H1 (cell line): ENCODE data around the gene STIM1. TPM values are rescaled to one million over a fixed set of nuclear protein-coding genes. Genes with fewer than 3 reads are reported as not detected.

Experiments used
- CTCF ChIA-PET: fragments of 300-600 bp; sonication (Branson Sonifier 250); formaldehyde crosslinking; loops from one replicate; lab custom pipeline; 2021; ENCODE audit not compliant: partially characterized antibody; lab: Charles Lee
- POLR2A ChIA-PET: fragments of 300-600 bp; sonication (Branson Sonifier 250); formaldehyde crosslinking; loops from one replicate; lab custom pipeline; 2021; ENCODE audit warnings: inconsistent platforms; ENCODE audit not compliant: partially characterized antibody; lab: Charles Lee
- DNase-seq, 2 experiments: peaks; one replicate each; pipeline versions ENCODE4 v3.0.0 to v3.0.0-alpha.2; 2010 to 2022; ENCODE audit warnings: low spot score in 2 of 2, low read depth in 1 of 2, mixed read lengths in 1 of 2
- FAIRE-seq: peaks from 2 replicates; lab custom pipeline; 2011; peaks lifted over from hg19 to GRCh38; lab: Jason Lieb, UNC
- H2AFZ ChIP-seq: 2 replicates; pipeline ENCODE4 v1.8.1; 2012; ENCODE audit warnings: low read length, inconsistent platforms
- H2AK5ac ChIP-seq: 2 replicates; pipeline ENCODE4 v1.6.1; 2013; ENCODE audit warnings: low read depth, low read length
- H2BK120ac ChIP-seq: replicated peaks from 2 replicates; pipeline ENCODE3; 2013; ENCODE audit warnings: low read depth, low read length, inconsistent platforms
- H2BK12ac ChIP-seq: 2 replicates; pipeline ENCODE4 v1.6.1; 2013; ENCODE audit warnings: low read depth, low read length
- H2BK15ac ChIP-seq: 2 replicates; pipeline ENCODE4 v1.6.1; 2013; ENCODE audit warnings: low read length
- H2BK20ac ChIP-seq: 2 replicates; pipeline ENCODE4 v1.6.1; 2013; ENCODE audit warnings: low read length
- H2BK5ac ChIP-seq: 2 replicates; pipeline ENCODE4 v1.6.1; 2013; ENCODE audit warnings: low read depth, low read length
- H3K14ac ChIP-seq: 2 replicates; pipeline ENCODE4 v1.6.1; 2013; ENCODE audit warnings: inconsistent platforms; ENCODE audit not compliant: insufficient read length
- H3K18ac ChIP-seq: 2 replicates; pipeline ENCODE4 v1.6.1; 2013; ENCODE audit warnings: low read length; ENCODE audit errors: extremely low read depth
- H3K23ac ChIP-seq: 2 replicates; pipeline ENCODE4 v1.6.1; 2013; ENCODE audit warnings: inconsistent platforms; ENCODE audit not compliant: insufficient read length
- H3K23me2 ChIP-seq: 2 replicates; pipeline ENCODE4 v1.6.1; 2013; ENCODE audit warnings: low read depth, low read length
- H3K27ac ChIP-seq: 2 replicates; pipeline ENCODE4 v1.6.1; 2011; ENCODE audit warnings: low read depth, low read length, inconsistent platforms
- H3K27me3 ChIP-seq, 4 experiments: replicated peaks in 1 of 4; 1 replicate in 1 of 4; 2 replicates in 3 of 4; pipeline versions ENCODE4 v1.6.1 to v1.8.1; 2011 to 2013; ENCODE audit warnings: low read length in 3 of 4, mild to moderate bottlenecking in 3 of 4, inconsistent platforms in 2 of 4, mixed read lengths in 2 of 4, moderate library complexity in 1 of 4; ENCODE audit not compliant: control insufficient read depth in 3 of 4, insufficient read depth in 3 of 4; ENCODE audit errors: extremely low read depth in 1 of 4
- H3K36me3 ChIP-seq, 4 experiments: 2 replicates each; pipeline versions ENCODE4 v1.6.1 to v1.8.1; 2011 to 2013; ENCODE audit warnings: mild to moderate bottlenecking in 4 of 4, low read length in 3 of 4, moderate library complexity in 2 of 4, control low read depth in 1 of 4, inconsistent platforms in 1 of 4; ENCODE audit not compliant: insufficient read depth in 4 of 4, control insufficient read depth in 2 of 4
- H3K4ac ChIP-seq: replicated peaks from 2 replicates; pipeline ENCODE3; 2013; ENCODE audit warnings: low read length, low read depth, mixed read lengths, inconsistent platforms; ENCODE audit not compliant: insufficient read length
- H3K4me1 ChIP-seq, 4 experiments: replicated peaks in 1 of 4; 1 replicate in 1 of 4; 2 replicates in 3 of 4; pipeline versions ENCODE4 v1.6.1 to v1.8.1; 2011 to 2013; ENCODE audit warnings: low read length in 3 of 4, inconsistent platforms in 2 of 4, mixed read lengths in 1 of 4; ENCODE audit not compliant: insufficient read depth in 4 of 4, control insufficient read depth in 3 of 4
- H3K4me2 ChIP-seq, 2 experiments: 2 replicates each; pipeline versions ENCODE4 v1.6.1 to v1.8.1; 2011 to 2013; ENCODE audit warnings: low read depth in 2 of 2, low read length in 2 of 2, control low read depth in 1 of 2, inconsistent platforms in 1 of 2, mild to moderate bottlenecking in 1 of 2; ENCODE audit not compliant: insufficient read depth in 1 of 2
- H3K4me3 ChIP-seq, 4 experiments: fragments of 200-600, 300-600 bp in 1 of 4; sonication (generic), shearing (Covaris generic), sonication (Bioruptor Twin) in 1 of 4; 2 replicates each; pipeline versions ENCODE4 v1.5.1 to v1.8.1; 2011 to 2016; ENCODE audit warnings: low read length in 4 of 4, low read depth in 3 of 4, control low read depth in 2 of 4, inconsistent platforms in 2 of 4, mild to moderate bottlenecking in 2 of 4, mixed read lengths in 1 of 4, moderate library complexity in 1 of 4; ENCODE audit not compliant: insufficient read depth in 2 of 4; ENCODE audit errors: extremely low read depth in 1 of 4
- H3K56ac ChIP-seq: replicated peaks from 2 replicates; pipeline ENCODE3; 2013; ENCODE audit warnings: low read depth, mild to moderate bottlenecking, mixed read lengths, low read length, inconsistent platforms; ENCODE audit not compliant: insufficient read length
- H3K79me1 ChIP-seq: 2 replicates; pipeline ENCODE4 v1.6.1; 2013; ENCODE audit warnings: low read depth, low read length, control low read depth
- H3K79me2 ChIP-seq, 2 experiments: 2 replicates each; pipeline versions ENCODE4 v1.6.1 to v1.8.1; 2012 to 2013; ENCODE audit warnings: low read length in 2 of 2, mild to moderate bottlenecking in 2 of 2, inconsistent platforms in 1 of 2; ENCODE audit not compliant: insufficient read depth in 2 of 2, control insufficient read depth in 1 of 2
- H3K9ac ChIP-seq, 4 experiments: replicated peaks in 1 of 4; 1 replicate in 1 of 4; 2 replicates in 3 of 4; pipeline versions ENCODE4 v1.6.1 to v1.8.1; 2011 to 2013; ENCODE audit warnings: low read depth in 3 of 4, low read length in 3 of 4, control low read depth in 2 of 4, mild to moderate bottlenecking in 2 of 4, moderate library complexity in 2 of 4, inconsistent platforms in 1 of 4; ENCODE audit errors: extremely low read depth in 1 of 4
- H3K9me3 ChIP-seq, 2 experiments: 2 replicates each; pipeline versions ENCODE4 v1.6.1 to v1.8.1; 2012 to 2013; ENCODE audit warnings: mild to moderate bottlenecking in 2 of 2, moderate library complexity in 2 of 2, control low read depth in 1 of 2, inconsistent platforms in 1 of 2, low read depth in 1 of 2, low read length in 1 of 2, mixed read lengths in 1 of 2; ENCODE audit not compliant: insufficient read depth in 2 of 2
- H4K20me1 ChIP-seq, 2 experiments: replicated peaks in 1 of 2; 2 replicates each; pipeline versions ENCODE3 to v1.8.1; 2011 to 2013; ENCODE audit warnings: inconsistent platforms in 2 of 2, low read length in 2 of 2, mild to moderate bottlenecking in 1 of 2; ENCODE audit not compliant: insufficient read depth in 2 of 2, control insufficient read depth in 1 of 2
- H4K5ac ChIP-seq: 2 replicates; pipeline ENCODE4 v1.6.1; 2013; ENCODE audit warnings: low read length, low read depth, mixed read lengths, inconsistent platforms; ENCODE audit not compliant: insufficient read length
- H4K8ac ChIP-seq: 2 replicates; pipeline ENCODE4 v1.8.0; 2013; ENCODE audit warnings: mild to moderate bottlenecking, moderate library complexity, low read length, inconsistent platforms; ENCODE audit not compliant: insufficient read depth; ENCODE audit errors: extremely low read depth
- H4K91ac ChIP-seq: replicated peaks from 2 replicates; pipeline ENCODE3; 2013; ENCODE audit warnings: low read length, mixed read lengths, inconsistent platforms; ENCODE audit not compliant: insufficient read length
- CEBPB ChIP-seq: IDR thresholded peaks from 2 replicates; pipeline ENCODE4 v1.6.1; 2012; ENCODE audit warnings: low read depth, low read length
- CREB1 ChIP-seq: IDR thresholded peaks from 2 replicates; pipeline ENCODE4 v1.6.1; 2012; ENCODE audit warnings: inconsistent platforms
- RAD21 ChIP-seq, 2 experiments: IDR thresholded peaks in 1 of 2; conservative IDR thresholded peaks in 1 of 2; 2 replicates each; pipeline ENCODE4 v1.6.1; 2011; ENCODE audit warnings: low read depth in 2 of 2, low read length in 2 of 2, improper control_type of control experiment in 1 of 2, inconsistent platforms in 1 of 2, mild to moderate bottlenecking in 1 of 2, moderate library complexity in 1 of 2
- RNF2 ChIP-seq: fragments of 200-900, 300-1000 bp; sonication (generic); IDR thresholded peaks from 2 replicates; pipeline ENCODE4 v1.7.1; 2016; ENCODE audit warnings: borderline replicate concordance, low read depth, mild to moderate bottlenecking, antibody characterized with exemption, low read length; ENCODE audit not compliant: poor library complexity, severe bottlenecking; ENCODE audit errors: missing control alignments
- SAP30 ChIP-seq: fragments of 300-600 bp; sonication (generic); IDR thresholded peaks from 2 replicates; pipeline ENCODE4 v1.7.1; 2012; ENCODE audit warnings: low read length, moderate library complexity, mild to moderate bottlenecking, inconsistent platforms; ENCODE audit not compliant: insufficient read depth, insufficient replicate concordance
- SUZ12 ChIP-seq: fragments of 200-600 bp; sonication (generic); IDR thresholded peaks from 2 replicates; pipeline ENCODE4 v1.6.1; 2012; ENCODE audit warnings: mild to moderate bottlenecking, inconsistent platforms, low read length, moderate library complexity, mixed read lengths
- WGBS, 2 experiments: shearing (Covaris generic) in 1 of 2; methylation state at CpG; one replicate each; pipeline versions ENCODE4 v1.1.6 to v1.1.7; 2013 to 2015; ENCODE audit warnings: low lambda C conversion rate in 2 of 2, mixed read lengths in 2 of 2, inconsistent platforms in 1 of 2, low coverage in 1 of 2, missing lambda C conversion rate in 1 of 2; ENCODE audit not compliant: insufficient replicate concordance in 2 of 2, insufficient coverage in 1 of 2, insufficient read length in 1 of 2; ENCODE audit errors: extremely low coverage in 1 of 2, missing lambda C conversion rate in 1 of 2; 5-methylcytosine and 5-hydroxymethylcytosine counted together
- polyA plus RNA-seq, 7 experiments: library from polyadenylated mRNA; depleted of rRNA in 3 of 7; stranded (reverse) in 5 of 7; unstranded in 2 of 7; fragments of >200 nt in 5 of 7; fragments of 200-250 nt in 2 of 7; gene quantifications; 1 replicate in 5 of 7; 2 replicates in 1 of 7; 4 replicates in 1 of 7; pipeline versions ENCODE4 v1.2.1 to v1.2.3, GENCODE V29; 2011 to 2013; ENCODE audit warnings: missing spikeins in 2 of 7, mixed read lengths in 2 of 7
- total RNA-seq: library from RNA; stranded (reverse); fragmentation: NEBNext Ultra II Directional; extraction: Animal tissue kit (Norgen Biotek cat#: 25700); gene quantifications from 2 replicates; pipeline ENCODE4 v1.2.1, GENCODE V29; 2021

STIM1 gene
- total and polyA plus RNA-seq, 2 of the 8 experiments (the other 6 are each of a cell fraction or from before 2014, with no cell fraction given), result 11.1 to 12.2 TPM

GRCh38 chr11:4025248-4025966, 169.9 kb downstream of the STIM1 start:
- Histone ChIP-seq H3K27ac (no peak overlapping the region), H2AK5ac (no peak overlapping the region), H3K9ac (no peak overlapping the region), H4K91ac (no peak overlapping the region), H4K20me1 (no peaks in the 10 kb centered on the region), H3K4ac (no peak overlapping the region), H3K36me3 (no peaks in the 10 kb centered on the region), H3K23ac (no peak overlapping the region), H2BK12ac (no peak overlapping the region), H2BK120ac (no peak overlapping the region), H3K4me1 (no peaks in the 10 kb centered on the region), H3K23me2 (no peaks in the 10 kb centered on the region), H4K5ac (no peak overlapping the region), H3K4me2 (no peak overlapping the region), H2BK15ac (no peak overlapping the region), H3K27me3 (no peaks in the 10 kb centered on the region), H2BK20ac (no peak overlapping the region), H4K8ac (no peak overlapping the region), H3K14ac (no peak overlapping the region), H3K4me3 (no peak overlapping the region), H3K56ac (no peak overlapping the region), H3K79me1 (no peaks in the 10 kb centered on the region), H3K9me3 (no peaks in the 10 kb centered on the region; a peak in 2 of 4 replicates), H2BK5ac (no peak overlapping the region), H3K79me2 (no peaks in the 10 kb centered on the region), H3K18ac (no peak overlapping the region), H2AFZ (no peak overlapping the region)
- TF ChIP-seq CEBPB (no peak), RNF2 (no peak), SAP30 (no peak), RAD21 (IDR thresholded peaks at IDR 0.05 in 1 of 2, conservative IDR thresholded peaks at IDR 0.05 in 1 of 2; ENCODE audit: low read depth in 2 of 2, low read length in 2 of 2) (no peak), SUZ12 (no peak), CREB1 (no peak)
- no peak for FAIRE-seq
- ChIA-PET POLR2A (no interaction called here), CTCF (interaction anchor here (0.6 to 1.1 kb wide), 3 partner anchors 17 to 155 kb away, joined by 3 read pairs; no protein-coding TSS in a partner anchor)
- no peak for DNase-seq
- WGBS, 2 experiments, result 84% methylated on average over 3 of the region's 3 CpGs; no CpG with 5 or more reads in 1 of the 2 experiments
